GM19467 (cell line): ENCODE data around the gene ARHGEF40.
"Not testable (repeated sequence)": the region's sequence is repeated elsewhere in the genome, so short reads cannot be mapped to it uniquely, and the experiment has no call there.

ENCODE experiments used
- ATAC-seq: cut with Tn5 transposase; IDR thresholded peaks from one replicate; pipeline ENCODE4 v1.9.1; 2021; ENCODE audit warnings: mild to moderate bottlenecking, moderate library complexity; ENCODE audit not compliant: unreplicated experiment

Gene ARHGEF40

DNA sequence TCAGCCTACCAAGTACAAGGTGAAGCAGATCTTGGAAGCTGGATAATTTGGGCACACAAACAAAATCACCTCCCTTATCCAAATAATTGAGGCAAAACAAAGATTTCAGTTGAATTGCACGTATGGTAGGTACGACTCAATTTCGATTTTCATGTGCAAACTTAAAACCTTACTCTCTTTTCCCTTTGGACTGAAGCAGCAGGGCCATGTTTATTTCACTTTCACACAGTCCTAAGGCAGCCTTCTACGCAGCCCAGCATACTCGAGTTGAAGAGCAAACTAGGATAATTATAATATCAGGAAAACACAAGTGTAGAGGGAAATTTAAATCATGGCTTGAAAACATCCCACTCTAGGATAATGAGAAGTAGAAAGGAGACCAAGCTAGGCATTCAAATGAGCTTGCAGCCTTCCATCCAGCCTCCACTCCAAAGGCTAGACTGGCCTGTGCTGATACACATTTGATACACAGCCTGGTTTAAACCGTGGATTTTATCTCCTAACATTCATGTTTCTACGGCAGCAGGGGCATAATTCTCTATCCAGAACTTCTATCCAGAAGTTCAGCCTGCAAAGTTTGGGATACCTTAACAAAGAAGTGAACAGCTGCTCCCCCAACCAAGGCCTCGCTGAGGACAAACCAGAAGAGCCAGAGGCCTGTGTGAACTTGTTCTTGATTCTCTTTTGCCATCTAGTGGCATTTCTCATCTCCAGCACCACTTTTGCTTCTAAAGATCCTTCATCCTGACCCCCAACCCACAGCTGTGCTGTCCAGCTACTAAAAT lies 30.3 kb upstream of the ARHGEF40 start:
- no peak for ATAC-seq

DNA sequence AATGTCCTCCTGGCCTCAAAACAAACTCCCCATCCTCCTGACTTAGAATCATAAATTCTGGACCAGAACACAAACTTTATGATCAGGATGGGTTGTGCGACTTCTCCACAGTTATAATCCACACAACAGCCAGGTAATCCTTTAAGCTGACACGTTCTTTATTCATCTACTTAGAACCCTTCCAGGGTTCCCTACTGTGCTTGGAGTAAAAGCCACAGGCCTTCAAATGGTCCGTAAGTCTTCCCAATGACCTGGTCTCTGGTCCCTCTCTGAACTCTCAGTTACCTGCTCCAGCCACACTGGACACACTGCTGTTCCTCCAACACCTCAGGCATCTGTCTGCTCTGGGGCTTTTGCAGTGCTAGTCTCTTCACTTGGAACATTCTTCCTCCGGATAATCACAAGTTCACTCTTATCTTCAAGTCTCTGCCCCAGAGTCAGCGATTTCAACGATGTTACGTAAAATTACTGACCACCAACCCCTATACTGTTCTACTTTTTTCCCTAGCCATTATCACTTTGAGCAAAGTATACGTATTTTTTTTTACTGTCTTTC lies 29.7 kb upstream of the ARHGEF40 start:
- no peak for ATAC-seq

GRCh38 chr14:21040941-21041340 lies 29.2 kb upstream of the ARHGEF40 start:
- not testable (repeated sequence) for ATAC-seq

GRCh38 chr14:21041676-21042433 lies 28.2 kb upstream of the ARHGEF40 start, which contains the start of gene RNASE7:
TSS of gene RNASE7 (plus strand) at chr14:21042362. CDS start at chr14:21042993, 631 bp downstream.
- no peak for ATAC-seq

- no peak for ATAC-seq
Observed at GRCh38 chr14:21042918-21043317, 27.2 kb upstream of the ARHGEF40 start.

DNA sequence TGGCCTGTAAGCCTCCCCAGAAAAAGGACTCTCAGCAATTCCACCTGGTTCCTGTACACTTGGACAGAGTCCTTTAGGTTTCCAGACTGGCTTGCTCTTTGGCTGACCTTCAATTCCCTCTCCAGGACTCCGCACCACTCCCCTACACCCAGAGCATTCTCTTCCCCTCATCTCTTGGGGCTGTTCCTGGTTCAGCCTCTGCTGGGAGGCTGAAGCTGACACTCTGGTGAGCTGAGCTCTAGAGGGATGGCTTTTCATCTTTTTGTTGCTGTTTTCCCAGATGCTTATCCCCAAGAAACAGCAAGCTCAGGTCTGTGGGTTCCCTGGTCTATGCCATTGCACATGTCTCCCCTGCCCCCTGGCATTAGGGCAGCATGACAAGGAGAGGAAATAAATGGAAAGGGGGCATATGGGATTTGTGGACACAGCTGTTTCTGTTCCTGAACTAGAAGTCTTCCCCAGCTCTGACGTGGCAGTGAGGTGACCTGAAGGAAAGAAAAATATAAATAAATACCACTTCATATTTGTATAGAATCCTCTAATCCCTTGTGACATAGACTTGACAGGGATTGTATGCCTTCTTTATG lies 26.6 kb upstream of the ARHGEF40 start:
- ATAC-seq = no peak

GRCh38 chr14:21043974-21044618 lies 26.0 kb upstream of the ARHGEF40 start:
- ATAC-seq = no peak

- ATAC-seq = no peak
Observed at GRCh38 chr14:21047378-21047781, 22.7 kb upstream of the ARHGEF40 start.

DNA sequence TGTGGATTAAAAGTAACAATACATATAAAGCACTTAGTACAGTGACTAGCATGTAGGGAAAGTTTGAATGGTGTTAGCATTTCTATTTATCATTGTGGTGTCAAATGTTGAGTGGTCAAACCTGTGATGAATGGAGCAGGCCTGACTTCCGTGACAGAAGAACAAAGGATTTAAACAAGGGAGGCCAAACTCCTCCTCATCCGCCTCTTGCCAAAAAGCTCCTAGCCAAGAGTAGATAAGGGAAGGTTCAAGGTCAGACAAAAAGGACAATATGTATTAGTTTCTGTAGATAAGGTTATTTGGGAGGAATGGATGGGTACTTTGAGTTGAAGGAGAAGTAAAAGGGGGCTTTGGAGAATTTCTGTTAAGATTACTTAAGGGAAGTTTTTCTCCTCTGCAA lies 21.5 kb upstream of the ARHGEF40 start:
- ATAC-seq = no peak

DNA sequence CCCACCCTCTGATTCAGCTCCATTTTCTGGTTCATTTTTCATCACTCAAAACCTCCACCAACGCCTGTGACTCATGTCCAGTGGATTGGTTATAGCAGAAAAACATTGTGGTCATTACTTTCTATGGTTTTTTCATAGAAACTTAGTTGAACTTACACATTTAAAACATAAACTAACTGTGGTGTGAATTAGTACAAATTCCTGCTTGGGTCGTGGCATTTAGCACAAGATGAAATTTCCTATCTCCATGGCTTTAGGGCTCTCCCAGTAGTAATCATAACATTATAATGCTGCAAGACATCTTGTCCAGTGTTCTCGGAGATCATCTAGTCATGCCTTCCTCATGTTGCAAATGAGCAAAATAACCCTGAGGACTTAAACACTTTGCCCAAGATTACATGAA lies 20.8 kb upstream of the ARHGEF40 start:
- ATAC-seq = no peak

DNA sequence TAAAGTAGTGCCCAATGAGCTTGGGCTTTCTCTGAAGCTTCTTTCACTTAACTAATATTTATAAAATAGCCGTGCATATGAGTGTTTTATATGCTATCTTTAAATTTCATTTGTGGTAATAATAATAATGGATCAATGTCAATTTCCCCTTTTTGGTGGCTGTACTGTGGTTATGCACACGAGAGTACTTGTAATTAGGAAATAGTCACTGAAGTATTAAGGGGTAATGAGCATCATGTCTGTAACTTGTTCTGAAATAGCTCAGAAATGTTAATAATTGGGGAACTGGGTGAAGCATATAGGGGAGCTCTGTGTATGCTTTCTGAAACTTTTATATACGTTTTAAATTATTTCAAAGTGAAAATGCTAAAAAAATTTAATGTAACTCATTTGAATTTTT lies 19.5 kb upstream of the ARHGEF40 start:
- no peak for ATAC-seq

DNA sequence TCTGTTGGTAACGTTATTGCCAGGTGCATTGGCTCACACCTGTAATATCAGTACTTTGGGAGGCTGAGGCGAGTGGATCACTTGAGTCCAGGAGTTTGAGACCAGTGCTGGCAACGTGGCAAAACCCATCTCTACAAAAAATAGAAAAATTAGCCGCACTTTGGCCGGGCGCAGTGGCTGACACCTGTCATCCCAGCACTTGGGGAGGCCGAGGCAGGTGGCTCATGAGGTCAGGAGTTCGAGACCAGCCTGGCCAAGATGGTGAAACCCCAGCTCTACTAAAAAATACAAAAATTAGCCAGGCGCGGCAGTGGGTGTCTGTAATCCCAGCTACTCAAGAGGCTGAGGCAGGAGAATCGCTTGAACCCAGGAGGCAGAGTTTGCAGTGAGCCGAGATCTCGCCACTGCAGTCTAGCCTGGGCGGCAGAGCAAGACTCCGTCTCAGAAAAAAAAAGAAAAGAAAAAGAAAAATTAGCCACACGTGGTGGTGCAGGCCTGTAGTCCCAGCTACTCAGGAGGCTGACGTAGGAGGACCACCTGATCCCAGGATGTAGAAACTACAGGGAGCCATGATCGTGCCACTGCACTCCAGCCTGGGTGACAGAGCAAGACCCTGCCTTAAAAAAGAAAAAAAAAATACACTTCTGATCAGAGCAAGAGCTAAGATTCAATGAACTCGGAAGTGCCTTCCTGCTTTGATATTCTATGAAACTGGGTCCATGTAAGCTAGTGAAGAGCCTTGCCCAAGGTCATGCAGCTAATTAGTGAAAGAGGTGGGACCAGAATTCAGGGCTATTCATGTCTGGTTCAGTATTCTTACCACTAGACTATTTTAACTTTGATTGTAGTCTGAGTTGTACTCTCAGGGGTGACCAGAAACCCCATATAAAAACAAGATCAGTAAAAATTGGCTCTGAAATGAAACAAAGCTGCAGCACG lies 16.7 kb upstream of the ARHGEF40 start:
- no peak for ATAC-seq

DNA sequence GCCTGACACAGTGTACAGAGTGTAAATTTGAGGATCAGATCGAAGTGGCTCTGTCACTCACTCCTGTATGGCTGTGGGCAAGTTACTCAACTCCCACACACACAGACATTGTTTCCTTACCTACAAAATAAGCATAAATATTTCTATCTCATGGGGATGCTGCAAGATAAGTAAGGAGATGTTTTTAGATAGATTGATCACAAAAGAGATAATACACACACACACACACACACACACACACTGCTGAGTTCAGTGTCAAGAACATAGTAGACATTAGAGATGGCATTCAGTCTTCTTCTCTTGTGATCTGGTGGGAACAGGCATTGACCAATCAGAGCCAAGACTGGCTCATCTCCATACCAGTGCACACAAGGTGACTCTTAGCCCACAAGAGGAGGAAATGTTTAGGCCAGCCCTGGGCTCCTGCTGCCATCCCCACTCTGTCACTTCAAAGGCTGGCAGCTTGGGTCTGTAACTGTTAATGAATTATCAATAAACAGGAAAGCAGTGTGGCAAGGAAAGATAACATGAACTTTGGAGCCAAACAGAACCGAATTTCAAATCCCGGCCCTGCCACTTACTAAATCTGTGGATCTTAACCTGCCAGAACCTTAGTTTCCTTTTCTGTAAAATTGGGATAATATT lies 15.9 kb upstream of the ARHGEF40 start:
- ATAC-seq = no peak

DNA sequence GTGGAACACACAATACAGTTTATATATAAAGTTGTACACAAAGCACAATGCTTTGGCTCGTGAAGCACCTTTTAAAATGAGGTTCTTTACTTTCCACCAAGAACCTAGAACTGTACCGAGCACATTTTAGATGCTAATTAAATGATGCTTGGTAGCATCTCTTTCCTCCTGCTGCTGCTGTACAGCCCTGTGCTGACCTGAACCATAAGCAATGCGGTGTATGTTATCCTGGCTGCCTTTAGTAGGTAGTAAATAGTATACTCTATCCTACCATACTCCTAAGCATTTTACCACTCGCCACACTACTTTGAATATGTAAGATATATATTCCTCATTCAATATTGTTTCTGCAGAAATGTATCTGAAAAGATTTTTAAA lies 15.3 kb upstream of the ARHGEF40 start:
- ATAC-seq = no peak

DNA sequence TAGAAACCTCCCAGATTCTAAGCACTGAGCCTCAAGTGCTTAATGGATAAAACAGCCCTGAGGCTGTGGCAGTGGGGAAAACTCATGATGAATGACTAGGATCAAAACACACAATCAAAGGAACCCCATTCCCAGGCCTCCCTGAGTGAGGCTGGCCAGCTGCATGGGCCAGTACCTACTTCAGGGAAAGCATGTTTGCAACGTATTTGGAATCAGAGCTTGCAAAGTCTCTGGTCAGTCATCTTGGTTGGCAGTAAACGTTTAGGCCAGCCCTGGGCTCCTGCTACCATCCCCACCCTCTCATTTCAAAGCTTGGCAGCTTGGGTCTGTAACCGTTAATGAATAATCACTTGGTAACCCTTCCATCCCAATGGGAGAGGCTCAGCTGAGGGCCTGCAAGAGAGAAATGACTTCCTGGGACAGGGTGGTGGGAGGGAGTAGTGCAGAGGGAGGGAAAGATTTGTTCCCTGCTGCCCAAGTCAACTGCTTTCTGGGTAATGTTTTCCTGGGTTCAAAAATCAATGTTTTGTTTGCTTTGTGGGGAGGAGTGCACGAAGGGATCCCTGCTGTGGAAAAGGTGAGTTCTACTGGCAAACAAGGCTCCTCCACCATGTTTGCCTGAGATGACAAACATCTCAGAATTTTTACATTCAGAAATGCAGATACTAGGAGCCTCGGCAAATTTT lies 14.5 kb upstream of the ARHGEF40 start:
- ATAC-seq = no peak

DNA sequence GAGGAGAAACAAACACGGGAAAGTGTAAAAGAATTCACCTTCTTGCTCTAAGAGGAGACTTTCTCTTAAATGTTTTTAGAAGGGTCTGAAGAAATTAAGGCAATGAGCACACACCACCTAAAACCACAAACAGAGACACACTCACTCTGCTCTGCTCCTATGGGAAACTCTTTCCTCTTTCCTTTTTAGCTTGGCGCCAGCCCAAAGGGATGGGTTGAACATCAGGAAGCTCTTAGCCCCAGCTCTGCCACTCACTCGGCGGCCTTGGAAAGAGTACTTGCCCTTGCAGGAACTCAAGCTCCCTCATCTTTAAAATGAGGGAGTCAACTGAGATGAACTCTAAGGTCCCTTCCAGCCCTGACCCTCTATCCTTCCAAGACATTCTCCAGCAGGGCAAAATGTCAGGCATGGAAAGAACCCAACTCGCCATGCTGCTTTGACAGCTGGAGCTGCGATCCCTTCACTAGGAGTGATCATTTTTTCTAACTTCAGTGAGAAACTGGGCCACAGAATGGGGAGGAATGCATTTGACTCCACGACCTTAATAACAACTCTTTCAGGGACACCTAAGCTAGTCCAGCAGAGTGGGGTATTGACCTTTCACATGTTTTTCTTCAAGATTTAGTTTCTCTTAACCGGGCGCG lies 13.5 kb upstream of the ARHGEF40 start:
- ATAC-seq = no peak

DNA sequence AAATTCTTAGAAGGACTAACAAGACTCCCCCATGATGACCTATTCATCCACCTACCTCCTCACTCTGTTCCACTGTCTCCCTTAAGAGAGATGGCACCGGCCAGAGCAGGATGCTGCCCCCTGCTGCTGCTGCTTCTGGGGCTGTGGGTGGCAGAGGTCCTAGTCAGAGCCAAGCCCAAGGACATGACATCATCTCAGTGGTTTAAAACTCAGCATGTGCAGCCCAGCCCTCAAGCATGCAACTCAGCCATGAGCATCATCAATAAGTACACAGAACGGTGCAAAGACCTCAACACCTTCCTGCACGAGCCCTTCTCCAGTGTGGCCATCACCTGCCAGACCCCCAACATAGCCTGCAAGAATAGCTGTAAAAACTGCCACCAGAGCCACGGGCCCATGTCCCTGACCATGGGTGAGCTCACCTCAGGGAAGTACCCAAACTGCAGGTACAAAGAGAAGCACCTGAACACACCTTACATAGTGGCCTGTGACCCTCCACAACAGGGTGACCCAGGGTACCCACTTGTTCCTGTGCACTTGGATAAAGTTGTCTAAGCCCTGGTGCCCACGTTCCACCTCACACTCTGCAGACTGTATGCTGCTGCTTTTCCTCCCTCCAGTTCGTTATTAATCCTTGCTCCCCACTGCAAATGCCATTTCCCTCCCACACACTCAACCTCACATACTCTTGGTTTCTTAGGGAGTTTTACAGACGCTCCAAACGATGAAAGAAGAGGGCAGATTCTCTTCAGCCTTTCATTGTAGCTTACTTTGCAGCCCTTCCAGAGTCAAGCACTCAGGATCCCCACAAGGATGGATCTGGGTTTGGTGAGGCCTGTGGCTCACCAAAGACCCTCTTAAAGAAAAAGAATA lies 12.1 kb upstream of the ARHGEF40 start, which contains the start of gene RNASE8:
RNASE8 (plus strand) TSS at position 20 of the 873 bp plus-strand sequence; CDS start at position 91, 71 bp downstream.
- no peak for ATAC-seq
